ENCODE data around the gene FBXO39. TPM values are rescaled to one million over a fixed set of nuclear protein-coding genes. Genes with fewer than 3 reads are reported as not detected.

FBXO39 gene
- total RNA-seq, 4 donors from 2014 or later, result not detected

DNA sequence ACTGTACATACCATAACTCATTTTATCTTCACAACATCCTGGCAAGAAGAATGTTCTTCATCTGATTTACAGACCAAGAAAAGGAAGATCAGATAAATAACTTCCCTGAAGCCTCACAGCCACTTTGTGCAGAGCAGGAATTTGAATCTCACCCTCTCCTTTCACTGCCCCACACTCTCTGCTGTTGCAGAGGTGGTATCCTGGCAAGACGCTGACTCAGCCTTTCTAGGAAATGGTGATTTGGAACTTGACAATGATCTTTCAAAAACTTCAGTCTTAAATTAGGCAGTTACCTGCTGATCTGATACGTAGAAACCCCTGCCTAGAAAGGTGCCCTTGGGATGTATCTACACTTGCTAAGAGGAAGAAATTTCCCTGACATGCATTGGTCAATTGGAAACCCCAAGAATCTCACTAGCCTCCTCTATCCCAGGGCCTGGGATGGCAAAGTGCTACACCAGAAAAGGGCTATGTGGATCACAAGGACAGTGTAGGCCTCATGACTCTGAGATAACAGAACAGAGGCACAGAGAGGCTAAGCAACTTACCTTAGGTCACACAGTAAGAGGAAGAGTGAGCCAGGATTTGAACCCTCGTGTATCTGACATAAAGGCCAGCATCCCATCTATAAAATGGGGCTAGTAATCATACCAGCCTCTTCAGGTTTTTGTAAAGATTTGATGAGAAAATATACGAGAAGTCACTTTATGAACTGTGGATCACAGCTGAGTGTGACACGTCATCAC lies 17.9 kb downstream of the FBXO39 start:
- Histone ChIP-seq H3K27me3 (peaks cover 5 to 9% (median 5%) of the 10 kb centered on the region in 3 donors), H3K9me3 (no peaks in the 10 kb centered on the region), H3K4me3 (no peak overlapping the region), H3K27ac (no peak overlapping the region), H3K4me1 (no peaks in the 10 kb centered on the region), H3K36me3 (no peaks in the 10 kb centered on the region)
- intact Hi-C loops (cut with DNase I; ENCODE audit: low total_unique reads), result no loop called here
- no peak for ATAC-seq
- TF ChIP-seq, protein P1, sequence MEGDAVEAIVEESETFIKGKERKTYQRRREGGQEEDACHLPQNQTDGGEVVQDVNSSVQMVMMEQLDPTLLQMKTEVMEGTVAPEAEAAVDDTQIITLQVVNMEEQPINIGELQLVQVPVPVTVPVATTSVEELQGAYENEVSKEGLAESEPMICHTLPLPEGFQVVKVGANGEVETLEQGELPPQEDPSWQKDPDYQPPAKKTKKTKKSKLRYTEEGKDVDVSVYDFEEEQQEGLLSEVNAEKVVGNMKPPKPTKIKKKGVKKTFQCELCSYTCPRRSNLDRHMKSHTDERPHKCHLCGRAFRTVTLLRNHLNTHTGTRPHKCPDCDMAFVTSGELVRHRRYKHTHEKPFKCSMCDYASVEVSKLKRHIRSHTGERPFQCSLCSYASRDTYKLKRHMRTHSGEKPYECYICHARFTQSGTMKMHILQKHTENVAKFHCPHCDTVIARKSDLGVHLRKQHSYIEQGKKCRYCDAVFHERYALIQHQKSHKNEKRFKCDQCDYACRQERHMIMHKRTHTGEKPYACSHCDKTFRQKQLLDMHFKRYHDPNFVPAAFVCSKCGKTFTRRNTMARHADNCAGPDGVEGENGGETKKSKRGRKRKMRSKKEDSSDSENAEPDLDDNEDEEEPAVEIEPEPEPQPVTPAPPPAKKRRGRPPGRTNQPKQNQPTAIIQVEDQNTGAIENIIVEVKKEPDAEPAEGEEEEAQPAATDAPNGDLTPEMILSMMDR (IDR thresholded peaks at IDR 0.05 in 4 of 5, conservative IDR thresholded peaks at IDR 0.05 in 1 of 5), result no peak
- TF ChIP-seq POLR2A (IDR thresholded peaks at IDR 0.05), result no peak
- DNase-seq, result no peak
- in situ Hi-C loops (cut with MboI; ENCODE audit: low sequenced_read_pairs in 4 of 4), result loop anchor here in 1 of 4 donors (25.0 kb wide), 1 partner anchor 107 kb away; no protein-coding TSS in a partner anchor

DNA sequence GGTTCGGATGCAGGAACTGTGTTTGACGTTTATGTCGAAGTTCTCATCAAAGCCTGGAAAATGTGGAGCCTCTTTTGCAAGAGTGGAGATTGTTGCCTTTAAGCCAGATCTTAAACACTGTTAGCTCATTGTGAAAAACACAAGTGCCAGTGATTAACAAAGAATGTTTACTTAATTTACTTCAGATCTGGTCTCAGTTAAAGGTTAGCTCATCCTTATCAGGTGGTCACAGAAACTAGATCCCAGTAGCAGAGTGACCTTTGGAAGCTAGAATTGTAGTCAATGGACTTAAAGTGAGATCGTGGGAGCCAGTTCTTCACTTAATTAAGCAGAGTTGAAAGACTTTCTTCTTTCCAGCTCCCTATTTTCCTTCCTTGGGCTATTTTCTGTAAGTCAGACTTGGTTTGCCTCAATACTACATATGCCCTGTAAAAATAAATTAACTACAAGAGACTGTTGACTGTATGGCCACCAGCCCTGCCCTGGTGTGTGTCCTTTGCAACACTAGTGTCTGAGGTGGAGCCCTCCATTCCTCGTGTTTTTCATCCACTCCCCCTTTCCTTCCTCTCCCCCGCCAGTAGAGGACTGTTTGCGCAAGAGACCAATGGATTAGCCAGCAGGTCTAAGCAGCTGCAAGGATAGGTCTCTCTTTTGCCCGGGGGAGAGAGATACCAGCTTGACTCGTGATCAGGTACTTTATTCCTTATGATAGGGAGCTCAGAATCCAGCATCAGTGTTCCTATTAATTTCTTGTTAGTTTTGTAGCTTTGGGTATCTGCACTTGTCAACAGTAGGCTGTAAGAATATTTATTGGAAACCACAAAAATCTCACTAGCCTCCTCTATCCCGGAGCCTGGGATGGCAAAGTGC lies 20.2 kb downstream of the FBXO39 start:
- no peaks in the 10 kb centered on the region for H3K36me3 ChIP-seq
- in situ Hi-C loops (cut with MboI; ENCODE audit: low sequenced_read_pairs in 4 of 4) (loop anchor here in 1 of 4 donors (25.0 kb wide), 1 partner anchor 109 kb away; no protein-coding TSS in a partner anchor), intact Hi-C loops (cut with DNase I; ENCODE audit: low total_unique reads) (no loop called here)
- no peak for ATAC-seq
- H3K9me3 ChIP-seq, result no peaks in the 10 kb centered on the region
- peaks cover 0 to 5% (median 3%) of the 10 kb centered on the region in 3 donors for H3K27me3 ChIP-seq
- DNase-seq, result no peak
- no peaks in the 10 kb centered on the region for H3K4me1 ChIP-seq
- H3K4me3 ChIP-seq, result no peak overlapping the region
- TF ChIP-seq POLR2A (IDR thresholded peaks at IDR 0.05), result no peak
- TF ChIP-seq, protein P1 (IDR thresholded peaks at IDR 0.05 in 4 of 5, conservative IDR thresholded peaks at IDR 0.05 in 1 of 5), result no peak
- no peak overlapping the region for H3K27ac ChIP-seq

DNA sequence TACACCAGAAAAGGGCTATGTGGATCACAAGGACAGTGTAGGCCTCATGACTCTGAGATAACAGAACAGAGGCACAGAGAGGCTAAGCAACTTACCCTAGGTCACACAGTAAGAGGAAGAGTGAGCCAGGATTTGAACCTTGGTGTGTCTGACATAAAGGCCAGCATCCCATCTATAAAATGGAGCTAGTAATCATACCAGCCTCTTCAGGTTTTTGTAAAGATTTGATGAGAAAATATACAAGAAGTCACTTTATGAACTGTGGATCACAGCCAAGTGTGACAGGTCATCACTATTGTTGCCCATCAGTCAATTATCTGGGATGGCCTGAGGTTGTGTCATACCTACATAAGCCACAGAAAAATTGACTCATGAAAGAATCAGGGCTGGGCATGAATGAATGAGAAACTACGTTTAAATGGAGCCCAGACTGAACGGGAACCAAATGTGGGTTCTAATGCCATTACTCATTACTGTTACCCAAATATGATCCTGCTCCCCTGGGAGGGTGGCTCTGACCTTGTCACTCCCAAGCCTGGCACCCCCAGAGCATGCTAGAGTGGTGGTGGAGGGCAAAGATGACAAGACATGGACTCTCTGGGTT lies 21.0 kb downstream of the FBXO39 start:
- H3K4me1 ChIP-seq, result no peaks in the 10 kb centered on the region
- peaks cover 0 to 5% (median 3%) of the 10 kb centered on the region in 3 donors for H3K27me3 ChIP-seq
- ATAC-seq (no peak), DNase-seq (no peak)
- H3K36me3 ChIP-seq, result no peaks in the 10 kb centered on the region
- intact Hi-C loops (cut with DNase I; ENCODE audit: low total_unique reads), result no loop called here
- TF ChIP-seq POLR2A (IDR thresholded peaks at IDR 0.05), result no peak
- TF ChIP-seq, protein P1 (IDR thresholded peaks at IDR 0.05 in 4 of 5, conservative IDR thresholded peaks at IDR 0.05 in 1 of 5), result no peak
- H3K9me3 ChIP-seq, result no peaks in the 10 kb centered on the region
- no peak overlapping the region for H3K4me3 ChIP-seq
- in situ Hi-C loops (cut with MboI; ENCODE audit: low sequenced_read_pairs in 4 of 4), result loop anchor here in 1 of 4 donors (25.0 kb wide), 1 partner anchor 110 kb away; no protein-coding TSS in a partner anchor
- no peak overlapping the region for H3K27ac ChIP-seq

DNA sequence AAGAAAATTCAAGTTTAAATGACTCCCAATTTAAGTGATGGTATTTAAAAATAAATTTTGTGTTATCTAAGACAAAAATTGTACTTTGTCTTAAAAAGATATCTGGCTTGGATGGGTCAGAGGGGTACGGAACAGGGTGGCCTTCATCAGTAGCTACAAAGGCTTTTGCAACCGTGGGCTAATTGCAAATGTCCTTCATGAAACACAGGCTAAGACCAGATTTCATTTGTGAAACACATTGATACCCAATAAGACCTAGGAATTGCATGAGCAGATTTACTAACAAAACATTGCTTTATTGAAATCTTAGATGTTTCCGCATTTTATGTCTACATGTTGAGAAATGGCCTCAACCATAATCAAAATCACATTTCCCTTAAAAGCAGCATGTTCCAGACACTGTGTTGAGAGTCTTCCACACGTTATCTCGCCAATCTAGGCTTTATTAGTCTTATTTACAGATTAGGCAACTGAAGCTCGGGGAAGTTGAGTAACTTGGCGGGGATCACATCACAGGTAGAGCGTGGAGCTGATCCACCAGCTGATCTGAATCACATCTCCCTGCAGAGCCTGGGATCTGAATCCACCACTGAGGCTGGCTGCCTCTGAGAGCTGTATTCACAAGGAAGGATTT lies 21.8 kb downstream of the FBXO39 start:
- peaks cover 0 to 3% (median 0%) of the 10 kb centered on the region in 3 donors for H3K27me3 ChIP-seq
- H3K27ac ChIP-seq, result no peak overlapping the region
- no peaks in the 10 kb centered on the region for H3K9me3 ChIP-seq
- TF ChIP-seq, protein P1 (IDR thresholded peaks at IDR 0.05 in 4 of 5, conservative IDR thresholded peaks at IDR 0.05 in 1 of 5), result no peak
- TF ChIP-seq POLR2A (IDR thresholded peaks at IDR 0.05), result no peak
- H3K4me1 ChIP-seq, result no peaks in the 10 kb centered on the region
- no peak overlapping the region for H3K4me3 ChIP-seq
- DNase-seq (no peak), ATAC-seq (no peak)
- H3K36me3 ChIP-seq, result no peaks in the 10 kb centered on the region
- intact Hi-C loops (cut with DNase I; ENCODE audit: low total_unique reads), result no loop called here
- in situ Hi-C loops (cut with MboI; ENCODE audit: low sequenced_read_pairs in 4 of 4), result loop anchor here in 1 of 4 donors (25.0 kb wide), 1 partner anchor 111 kb away; no protein-coding TSS in a partner anchor

Data from gastrocnemius medialis (tissue), 4 donors.